WTC11 (cell line): ENCODE results near the gene RGS9BP. TPM values are rescaled to one million over a fixed set of nuclear protein-coding genes. Genes with fewer than 3 reads are reported as not detected.
"Not testable (repeated sequence)": the region's sequence is repeated elsewhere in the genome, so short reads cannot be mapped to it uniquely, and the experiment has no call there.

Experiments used
- ATAC-seq: fragments of 200-7000 bp; cut with Tn5 transposase; 2 replicates; pipeline ENCODE4 v1.10.0; 2021; ENCODE audit warnings: mild to moderate bottlenecking, moderate library complexity
- CTCF ChIA-PET: fragments of 300-600 bp; sonication (Branson Sonifier 250); formaldehyde crosslinking; loops from one replicate; lab custom pipeline; 2021; ENCODE audit warnings: antibody characterized with exemption; lab: Charles Lee
- POLR2A ChIA-PET: fragments of 350-600 bp; sonication (Branson Sonifier 250); formaldehyde crosslinking; loops from one replicate; lab custom pipeline; 2021; ENCODE audit warnings: antibody characterized with exemption; lab: Charles Lee
- DNase-seq: peaks from one replicate; pipeline ENCODE4 v3.0.0; 2021; ENCODE audit warnings: low spot score
- H3K27ac Mint-ChIP-seq: 2 replicates; pipeline ENCODE4 v1.8.0; 2021; ENCODE audit warnings: mixed read lengths
- H3K27me3 Mint-ChIP-seq: 2 replicates; pipeline ENCODE4 v1.8.0; 2021; ENCODE audit warnings: low read depth, mild to moderate bottlenecking, moderate library complexity, mixed read lengths
- H3K36me3 Mint-ChIP-seq: 2 replicates; pipeline ENCODE4 v1.8.0; 2021; ENCODE audit warnings: mixed read lengths
- H3K4me1 Mint-ChIP-seq: 2 replicates; pipeline ENCODE4 v1.8.0; 2022; ENCODE audit warnings: mixed read lengths
- H3K4me3 Mint-ChIP-seq: 2 replicates; pipeline ENCODE4 v1.8.0; 2021; ENCODE audit warnings: mild to moderate bottlenecking, moderate library complexity, mixed read lengths
- H3K9me3 Mint-ChIP-seq: 2 replicates; pipeline ENCODE4 v1.8.0; 2021; ENCODE audit warnings: mixed read lengths
- ARID4B ChIP-seq: sonication (generic); formaldehyde crosslinking; IDR thresholded peaks from 2 replicates; pipeline ENCODE4 v1.8.0; 2023; ENCODE audit warnings: missing genetic modification reagents, mild to moderate bottlenecking, borderline replicate concordance
- CREM ChIP-seq: sonication (generic); formaldehyde crosslinking; IDR thresholded peaks from 2 replicates; pipeline ENCODE4 v1.8.1; 2022; ENCODE audit warnings: mild to moderate bottlenecking, missing genetic modification reagents, moderate library complexity
- ERG ChIP-seq: fragments of 250-450 bp; sonication (Bioruptor Pico); IDR thresholded peaks from 2 replicates; pipeline ENCODE4 v1.8.0; 2021; ENCODE audit warnings: mild to moderate bottlenecking
- IRF2 ChIP-seq: sonication (generic); formaldehyde crosslinking; IDR thresholded peaks from 2 replicates; pipeline ENCODE4 v1.8.0; 2022; ENCODE audit warnings: low read depth, missing genetic modification reagents, borderline replicate concordance
- RORB ChIP-seq: fragments of 250-450 bp; sonication (Bioruptor Pico); IDR thresholded peaks from 2 replicates; pipeline ENCODE4 v1.9.0; 2021; ENCODE audit warnings: mild to moderate bottlenecking
- TEAD1 ChIP-seq: sonication (generic); formaldehyde crosslinking; IDR thresholded peaks from 2 replicates; pipeline ENCODE4 v1.8.0; 2022; ENCODE audit warnings: mild to moderate bottlenecking, missing genetic modification reagents
- ZNF416 ChIP-seq: fragments of 250-450 bp; sonication (Bioruptor Pico); IDR thresholded peaks from 2 replicates; pipeline ENCODE4 v1.9.0; 2021; ENCODE audit warnings: mild to moderate bottlenecking, inconsistent platforms
- ZNF425 ChIP-seq: fragments of 250-450 bp; sonication (Bioruptor Pico); conservative IDR thresholded peaks from 2 replicates; pipeline ENCODE4 v1.9.0; 2021; ENCODE audit warnings: mild to moderate bottlenecking
- total RNA-seq: library from RNA; stranded (reverse); gene quantifications from 3 replicates; pipeline ENCODE4 v1.2.3, GENCODE V29; 2021
- TF ChIP-seq, protein P1 (sequence below): sonication (generic); formaldehyde crosslinking; IDR thresholded peaks from 2 replicates; pipeline ENCODE4 v1.8.0; 2022; ENCODE audit warnings: mild to moderate bottlenecking, missing genetic modification reagents
- TF ChIP-seq, protein P2 (sequence below): fragments of 250-450 bp; sonication (Bioruptor Pico); IDR thresholded peaks from 2 replicates; pipeline ENCODE4 v1.9.0; 2021; ENCODE audit warnings: moderate library complexity, mild to moderate bottlenecking, inconsistent platforms, borderline replicate concordance
- TF ChIP-seq, protein P3 (sequence below): fragments of 250-450 bp; sonication (Bioruptor Pico); IDR thresholded peaks from 2 replicates; pipeline ENCODE4 v1.9.0; 2021; ENCODE audit warnings: mild to moderate bottlenecking

Gene RGS9BP
- total RNA-seq, 1 experiment from 2014 or later: 0.24 TPM

DNA sequence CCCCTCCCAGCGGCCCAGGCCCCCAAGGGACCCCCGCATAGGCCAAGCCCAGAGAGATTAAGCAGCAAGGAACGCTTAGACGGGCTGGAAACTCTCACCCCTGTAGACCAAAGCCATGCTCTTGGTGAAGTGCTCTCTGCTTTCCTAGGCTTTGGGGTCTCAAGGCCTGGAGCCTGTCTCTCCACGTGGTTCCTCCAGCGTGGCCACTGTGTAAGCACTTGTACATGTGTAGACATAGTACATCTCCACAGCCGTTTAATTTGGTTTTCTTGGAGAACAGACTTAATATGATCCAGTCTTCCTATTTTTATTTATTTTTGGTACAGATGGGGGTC is 17.0 kb downstream of the RGS9BP start:
- Mint-ChIP-seq H3K27me3 (peaks cover 33% of the 10 kb centered on the region), H3K36me3 (peaks cover 5% of the 10 kb centered on the region), H3K4me1 (peaks cover 15% of the 10 kb centered on the region), H3K9me3 (peaks cover 10% of the 10 kb centered on the region), H3K4me3 (peak overlapping the region; percentile 59), H3K27ac (no peak overlapping the region)
- no peak for DNase-seq
- ChIA-PET CTCF (no interaction called here), POLR2A (interaction anchor here (0.8 kb wide), 1 partner anchor 19 kb away, joined by 4 read pairs; no protein-coding TSS in a partner anchor)
- TF ChIP-seq TEAD1 (CRISPR knock-in tag) (no peak), ARID4B (CRISPR knock-in tag) (no peak), IRF2 (CRISPR knock-in tag) (no peak), RORB (CRISPR knock-in tag) (no peak), CREM (CRISPR knock-in tag) (no peak), ZNF425 (no peak), ERG (CRISPR knock-in tag) (no peak), ZNF416 (CRISPR knock-in tag) (no peak)
- TF ChIP-seq, protein P1, sequence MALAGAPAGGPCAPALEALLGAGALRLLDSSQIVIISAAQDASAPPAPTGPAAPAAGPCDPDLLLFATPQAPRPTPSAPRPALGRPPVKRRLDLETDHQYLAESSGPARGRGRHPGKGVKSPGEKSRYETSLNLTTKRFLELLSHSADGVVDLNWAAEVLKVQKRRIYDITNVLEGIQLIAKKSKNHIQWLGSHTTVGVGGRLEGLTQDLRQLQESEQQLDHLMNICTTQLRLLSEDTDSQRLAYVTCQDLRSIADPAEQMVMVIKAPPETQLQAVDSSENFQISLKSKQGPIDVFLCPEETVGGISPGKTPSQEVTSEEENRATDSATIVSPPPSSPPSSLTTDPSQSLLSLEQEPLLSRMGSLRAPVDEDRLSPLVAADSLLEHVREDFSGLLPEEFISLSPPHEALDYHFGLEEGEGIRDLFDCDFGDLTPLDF (CRISPR knock-in tag): no peak
- TF ChIP-seq, protein P2, sequence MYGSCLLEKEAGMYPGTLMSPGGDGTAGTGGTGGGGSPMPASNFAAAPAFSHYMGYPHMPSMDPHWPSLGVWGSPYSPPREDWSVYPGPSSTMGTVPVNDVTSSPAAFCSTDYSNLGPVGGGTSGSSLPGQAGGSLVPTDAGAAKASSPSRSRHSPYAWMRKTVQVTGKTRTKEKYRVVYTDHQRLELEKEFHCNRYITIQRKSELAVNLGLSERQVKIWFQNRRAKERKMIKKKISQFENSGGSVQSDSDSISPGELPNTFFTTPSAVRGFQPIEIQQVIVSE (CRISPR knock-in tag): no peak
- TF ChIP-seq, protein P3, sequence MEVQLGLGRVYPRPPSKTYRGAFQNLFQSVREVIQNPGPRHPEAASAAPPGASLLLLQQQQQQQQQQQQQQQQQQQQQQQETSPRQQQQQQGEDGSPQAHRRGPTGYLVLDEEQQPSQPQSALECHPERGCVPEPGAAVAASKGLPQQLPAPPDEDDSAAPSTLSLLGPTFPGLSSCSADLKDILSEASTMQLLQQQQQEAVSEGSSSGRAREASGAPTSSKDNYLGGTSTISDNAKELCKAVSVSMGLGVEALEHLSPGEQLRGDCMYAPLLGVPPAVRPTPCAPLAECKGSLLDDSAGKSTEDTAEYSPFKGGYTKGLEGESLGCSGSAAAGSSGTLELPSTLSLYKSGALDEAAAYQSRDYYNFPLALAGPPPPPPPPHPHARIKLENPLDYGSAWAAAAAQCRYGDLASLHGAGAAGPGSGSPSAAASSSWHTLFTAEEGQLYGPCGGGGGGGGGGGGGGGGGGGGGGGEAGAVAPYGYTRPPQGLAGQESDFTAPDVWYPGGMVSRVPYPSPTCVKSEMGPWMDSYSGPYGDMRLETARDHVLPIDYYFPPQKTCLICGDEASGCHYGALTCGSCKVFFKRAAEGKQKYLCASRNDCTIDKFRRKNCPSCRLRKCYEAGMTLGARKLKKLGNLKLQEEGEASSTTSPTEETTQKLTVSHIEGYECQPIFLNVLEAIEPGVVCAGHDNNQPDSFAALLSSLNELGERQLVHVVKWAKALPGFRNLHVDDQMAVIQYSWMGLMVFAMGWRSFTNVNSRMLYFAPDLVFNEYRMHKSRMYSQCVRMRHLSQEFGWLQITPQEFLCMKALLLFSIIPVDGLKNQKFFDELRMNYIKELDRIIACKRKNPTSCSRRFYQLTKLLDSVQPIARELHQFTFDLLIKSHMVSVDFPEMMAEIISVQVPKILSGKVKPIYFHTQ (CRISPR knock-in tag): no peak
- ATAC-seq: no peak

DNA sequence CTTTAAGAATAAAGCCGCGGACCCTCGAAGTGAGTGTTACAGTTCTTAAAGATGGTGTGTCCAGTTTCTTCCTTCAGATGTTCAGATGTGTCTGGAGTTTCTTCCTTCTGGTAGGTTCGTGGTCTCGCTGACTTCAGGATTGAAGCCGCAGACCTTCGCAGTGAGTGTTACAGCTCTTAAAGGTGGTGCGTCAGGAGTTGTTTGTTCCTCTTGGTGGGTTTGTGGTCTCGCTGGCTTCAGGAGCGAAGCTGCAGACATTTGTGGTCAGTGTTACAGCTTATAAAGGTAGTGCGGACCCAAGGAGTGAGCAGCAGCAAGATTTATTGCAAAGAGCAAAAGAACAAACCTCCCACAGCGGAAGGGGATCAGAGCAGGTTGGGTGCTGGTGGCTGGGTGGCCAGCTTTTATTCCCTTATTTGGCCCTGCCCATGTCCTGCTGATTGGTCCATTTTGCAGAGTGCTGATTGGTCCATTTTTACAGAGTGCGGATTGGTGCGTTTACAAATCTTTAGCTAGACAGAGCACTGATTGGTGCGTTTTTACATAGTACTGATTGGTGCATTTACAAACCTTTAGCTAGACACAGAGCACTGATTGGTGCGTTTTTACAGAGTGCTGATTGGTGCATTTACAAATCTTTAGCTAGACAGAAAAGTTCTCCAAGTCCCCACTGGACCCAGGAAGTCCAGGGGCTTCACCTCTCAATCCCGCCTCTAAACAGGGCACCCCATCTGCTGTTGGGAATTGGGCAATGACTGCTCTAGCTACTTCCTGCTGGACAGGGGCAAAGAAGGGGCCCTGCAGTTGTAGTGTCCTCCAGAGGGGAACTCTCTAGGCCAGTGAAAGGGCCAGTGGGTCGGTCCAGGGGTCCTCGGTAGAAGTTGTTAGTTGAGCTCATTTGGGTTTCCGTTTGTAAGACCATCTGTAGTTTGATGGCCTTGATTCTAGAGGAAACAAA is 17.8 kb downstream of the RGS9BP start:
- H3K36me3 Mint-ChIP-seq, CTCF ChIA-PET, DNase-seq, ATAC-seq, H3K27ac Mint-ChIP-seq: not testable (repeated sequence)
- peaks cover 10% of the 10 kb centered on the region for H3K9me3 Mint-ChIP-seq
- POLR2A ChIA-PET: interaction anchor here (0.8 kb wide), 1 partner anchor 19 kb away, joined by 4 read pairs; no protein-coding TSS in a partner anchor
- H3K4me1 Mint-ChIP-seq: peaks cover 23% of the 10 kb centered on the region
- peaks cover 33% of the 10 kb centered on the region for H3K27me3 Mint-ChIP-seq
- peak overlapping the region; percentile 59 for H3K4me3 Mint-ChIP-seq

DNA sequence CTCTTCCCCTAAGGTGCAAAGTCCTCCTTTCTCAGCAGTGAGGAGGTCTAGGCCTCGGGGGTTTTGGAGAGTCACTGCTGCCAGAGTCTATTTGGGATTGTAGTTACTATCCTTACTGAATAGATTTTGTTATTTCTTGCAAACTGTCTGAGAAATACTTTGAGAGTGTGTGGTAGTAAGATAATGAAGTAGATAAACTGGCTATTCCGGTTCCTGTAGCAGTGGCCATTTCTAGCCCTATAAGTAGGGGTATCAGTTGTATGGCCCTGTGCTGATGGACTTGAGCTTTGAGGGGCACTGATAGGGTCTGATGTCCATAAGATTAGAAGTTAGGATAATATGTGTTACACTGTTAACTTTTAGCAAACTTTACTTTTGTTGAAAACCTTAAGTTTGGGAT is 18.7 kb downstream of the RGS9BP start:
- peaks cover 10% of the 10 kb centered on the region for H3K9me3 Mint-ChIP-seq
- CTCF ChIA-PET, ATAC-seq, DNase-seq, H3K4me3 Mint-ChIP-seq, H3K27ac Mint-ChIP-seq, H3K36me3 Mint-ChIP-seq, POLR2A ChIA-PET: not testable (repeated sequence)
- peaks cover 31% of the 10 kb centered on the region for H3K4me1 Mint-ChIP-seq
- H3K27me3 Mint-ChIP-seq: peaks cover 37% of the 10 kb centered on the region

GRCh38 chr19:32694851-32695250 is 19.2 kb downstream of the RGS9BP start:
- POLR2A ChIA-PET, H3K4me3 Mint-ChIP-seq, CTCF ChIA-PET, H3K27ac Mint-ChIP-seq, ATAC-seq, DNase-seq: not testable (repeated sequence)
- H3K27me3 Mint-ChIP-seq: peaks cover 41% of the 10 kb centered on the region
- H3K36me3 Mint-ChIP-seq: peaks cover 13% of the 10 kb centered on the region
- peaks cover 31% of the 10 kb centered on the region for H3K4me1 Mint-ChIP-seq
- peaks cover 14% of the 10 kb centered on the region for H3K9me3 Mint-ChIP-seq
